IMR-90 (cell line): Measurements from ENCODE around the gene RAD51B.

ENCODE experiments used
- CTCF ChIP-seq: conservative IDR thresholded peaks from 2 replicates; pipeline ENCODE4 v1.5.1; 2012; ENCODE audit warnings: mild to moderate bottlenecking, low read depth, low read length, improper control_type of control experiment
- ELK1 ChIP-seq: fragments of 150-350 bp; IDR thresholded peaks from 2 replicates; pipeline ENCODE4 v1.6.1; 2016; ENCODE audit warnings: low read depth, mild to moderate bottlenecking, low read length, moderate library complexity, borderline replicate concordance
- MAFK ChIP-seq: IDR thresholded peaks from 2 replicates; pipeline ENCODE4 v1.6.1; 2012; ENCODE audit warnings: low read depth, low read length, improper control_type of control experiment
- MXI1 ChIP-seq: IDR thresholded peaks from 2 replicates; pipeline ENCODE4 v1.6.1; 2012; ENCODE audit warnings: low read depth, mild to moderate bottlenecking, low read length, moderate library complexity, borderline replicate concordance
- POLR2A ChIP-seq: IDR thresholded peaks from 2 replicates; pipeline ENCODE4 v1.6.1; 2012; ENCODE audit warnings: mild to moderate bottlenecking, low read depth, low read length

- TF ChIP-seq CTCF (no peak), MXI1 (no peak), ELK1 (no peak), MAFK (no peak), POLR2A (no peak)
Observed at GRCh38 chr14:68736471-68736871, 916.9 kb downstream of the RAD51B start.
